Aorta (tissue), 5 donors: ENCODE data around the gene ADAM22. TPM values are rescaled to one million over a fixed set of nuclear protein-coding genes. Genes with fewer than 3 reads are reported as not detected.
"Not testable (repeated sequence)": the region's sequence is repeated elsewhere in the genome, so short reads cannot be mapped to it uniquely, and the experiment has no call there.

Source experiments
- ATAC-seq: fragments of 200-7000 bp; cut with Tn5 transposase; one replicate; pipeline ENCODE4 v1.9.1; 2022; ENCODE audit warnings: moderate library complexity; ENCODE audit not compliant: low FRiP score
- DNase-seq, 2 donors: peaks; one replicate each; pipeline ENCODE4 v3.0.0-alpha.2; 2020
- H3K27ac ChIP-seq, 2 donors: one replicate each; pipeline ENCODE4 v1.5.1; 2013; ENCODE audit warnings: low read length in 2 of 2, mild to moderate bottlenecking in 2 of 2, moderate library complexity in 2 of 2, control low read depth in 1 of 2, inconsistent platforms in 1 of 2, low read depth in 1 of 2
- H3K27me3 ChIP-seq, 2 donors: one replicate each; pipeline ENCODE4 v1.6.1; 2013; ENCODE audit warnings: control low read depth in 1 of 2, low read length in 1 of 2, mild to moderate bottlenecking in 1 of 2, moderate library complexity in 1 of 2; ENCODE audit not compliant: insufficient read depth in 2 of 2, control insufficient read depth in 1 of 2
- H3K36me3 ChIP-seq, 2 donors: one replicate each; pipeline ENCODE4 v1.6.1; 2013; ENCODE audit warnings: control low read depth in 1 of 2, low read length in 1 of 2, mild to moderate bottlenecking in 1 of 2; ENCODE audit not compliant: insufficient read depth in 2 of 2, control insufficient read depth in 1 of 2
- H3K4me1 ChIP-seq, 2 donors: one replicate each; pipeline ENCODE4 v1.6.1; 2013; ENCODE audit warnings: low read length in 2 of 2, control low read depth in 1 of 2, mild to moderate bottlenecking in 1 of 2, moderate library complexity in 1 of 2; ENCODE audit not compliant: insufficient read depth in 2 of 2, control insufficient read depth in 1 of 2
- H3K4me3 ChIP-seq, 2 donors: one replicate each; pipeline ENCODE4 v1.5.1; 2013; ENCODE audit warnings: low read length in 2 of 2, control low read depth in 1 of 2, mild to moderate bottlenecking in 1 of 2
- H3K9me3 ChIP-seq: one replicate; pipeline ENCODE4 v1.6.1; 2013; ENCODE audit warnings: mild to moderate bottlenecking, low read length; ENCODE audit not compliant: control insufficient read depth
- WGBS, 2 donors: extraction: QIAGEN DNeasy Blood & Tissue Kit; methylation state at CpG; one replicate each; pipeline ENCODE4 v1.1.7; 2013; 5-methylcytosine and 5-hydroxymethylcytosine counted together
- intact Hi-C, 2 donors: fragments of 100-400 bp; cut with DNase I; formaldehyde crosslinking; loops; one replicate each; pipeline versions ENCODE4 v1.14.2 to v1.15.0; 2022
- polyA plus RNA-seq, 2 donors: library from polyadenylated mRNA; stranded (reverse); fragments of 200-250 nt; gene quantifications; one replicate each; pipeline ENCODE4 v1.2.3, GENCODE V29; 2013
- total RNA-seq, 2 donors: library from RNA; stranded (reverse); fragmentation: NEBNext Ultra II Directional; extraction: Animal tissue kit (Norgen Biotek cat#: 25700); gene quantifications; one replicate each; pipeline ENCODE4 v1.2.1, GENCODE V29; 2021
- donor health status: healthy with polysubstance abuse.
- donor health status: Bipolar disorder and iron deficiency.
- donor health status: DM: no; HTN: no; CAD: no.
- donor health status: DM: no; HTN: no; CAD: no.
- donor health status: DM: yes; HTN: yes; CAD: no.

ADAM22 gene
- total and polyA plus RNA-seq, 4 donors, result 0.13 to 8.4 (median 3.1) TPM

- Histone ChIP-seq H3K4me1 (no peaks in the 10 kb centered on the region), H3K27me3 (no peaks in the 10 kb centered on the region), H3K27ac (no peak overlapping the region), H3K9me3 (no peaks in the 10 kb centered on the region), H3K4me3 (no peak overlapping the region), H3K36me3 (no peaks in the 10 kb centered on the region)
- DNase-seq (no peak), ATAC-seq (no peak)
- intact Hi-C loops, result no loop called here
- WGBS, 2 donors, result 90 to 93% methylated on average over 4 of the region's 4 CpGs
Measured at GRCh38 chr7:87912121-87912520, 21.9 kb upstream of the ADAM22 start.

GRCh38 chr7:87918740-87919139, 15.3 kb upstream of the ADAM22 start:
- Histone ChIP-seq H3K9me3 (no peaks in the 10 kb centered on the region), H3K4me1 (no peaks in the 10 kb centered on the region), H3K36me3 (no peaks in the 10 kb centered on the region), H3K4me3 (no peak overlapping the region), H3K27ac (no peak overlapping the region), H3K27me3 (no peaks in the 10 kb centered on the region)
- ATAC-seq (no peak), DNase-seq (no peak)
- 81 to 84% methylated on average over 1 of the region's 1 CpG for WGBS, 2 donors
- intact Hi-C loops, result no loop called here

- Histone ChIP-seq H3K4me3 (no peak overlapping the region), H3K4me1 (no peaks in the 10 kb centered on the region), H3K36me3 (no peaks in the 10 kb centered on the region), H3K27me3 (no peaks in the 10 kb centered on the region), H3K9me3 (no peaks in the 10 kb centered on the region), H3K27ac (no peak overlapping the region)
- intact Hi-C loops, result no loop called here
- WGBS, 2 donors, result 88 to 94% methylated on average over 6 of the region's 6 CpGs
- no peak for DNase-seq
- ATAC-seq, result no peak
Measured at GRCh38 chr7:87919875-87920274, 14.2 kb upstream of the ADAM22 start.

DNA sequence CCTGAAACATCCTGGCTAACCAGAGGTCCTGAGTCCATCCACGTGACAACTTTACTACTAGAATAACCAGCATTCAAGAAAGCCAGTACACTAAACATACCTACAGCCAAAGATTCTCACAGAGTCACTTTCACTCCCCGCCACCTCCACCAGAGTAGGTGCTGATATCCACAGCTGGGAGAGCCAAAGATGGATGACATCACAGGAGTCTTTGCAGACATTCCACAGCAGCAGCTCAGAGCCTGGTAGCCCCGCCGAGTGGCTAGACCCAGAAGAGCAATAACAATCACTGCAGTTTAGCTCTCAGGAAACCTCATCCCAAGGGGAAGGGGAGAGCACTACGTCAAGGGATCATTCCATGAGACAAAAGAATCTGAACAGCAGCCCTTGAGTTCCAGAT, 13.5 kb upstream of the ADAM22 start:
- DNase-seq, result no peak
- H3K9me3 ChIP-seq, result no peaks in the 10 kb centered on the region
- H3K4me1 ChIP-seq, result no peaks in the 10 kb centered on the region
- no peak for ATAC-seq
- no peaks in the 10 kb centered on the region for H3K36me3 ChIP-seq
- no peak overlapping the region for H3K4me3 ChIP-seq
- no peaks in the 10 kb centered on the region for H3K27me3 ChIP-seq
- no peak overlapping the region for H3K27ac ChIP-seq
- 61 to 64% methylated on average over 5 of the region's 5 CpGs for WGBS, 2 donors
- intact Hi-C loops, result no loop called here

DNA sequence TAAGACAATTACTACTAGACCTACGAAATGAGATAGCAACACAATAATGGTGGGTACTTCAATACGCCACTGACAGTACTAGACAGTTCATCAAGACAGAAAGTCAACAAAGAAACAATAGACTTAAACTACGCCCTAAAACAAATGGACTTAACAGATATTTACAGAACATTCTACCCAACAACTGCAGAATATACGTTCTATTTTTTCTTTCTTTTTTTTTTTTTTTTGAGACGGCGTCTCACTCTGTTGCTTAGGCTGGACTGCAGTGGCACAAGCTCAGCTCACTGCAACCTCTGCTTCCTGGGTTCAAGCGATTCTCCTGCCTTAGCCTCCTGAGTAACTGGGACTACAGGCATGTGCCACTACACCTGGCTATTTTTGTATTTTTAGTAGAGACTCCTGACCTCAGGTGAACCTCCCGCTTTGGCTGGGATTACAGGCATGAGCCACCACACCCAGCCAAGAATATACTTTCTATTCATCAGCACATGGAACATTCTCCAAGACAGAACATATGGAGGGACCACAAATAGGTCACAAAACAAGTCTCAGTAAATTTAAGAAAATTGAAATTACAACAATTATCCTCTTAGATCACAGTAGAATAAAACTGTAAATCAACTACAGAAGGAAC, 11.2 kb upstream of the ADAM22 start:
- H3K4me3 ChIP-seq, H3K27me3 ChIP-seq, DNase-seq, intact Hi-C loops, H3K36me3 ChIP-seq, H3K4me1 ChIP-seq, H3K27ac ChIP-seq, ATAC-seq, H3K9me3 ChIP-seq: not testable (repeated sequence)
- WGBS, 2 donors, result 94 to 97% methylated on average over 8 of the region's 8 CpGs

DNA sequence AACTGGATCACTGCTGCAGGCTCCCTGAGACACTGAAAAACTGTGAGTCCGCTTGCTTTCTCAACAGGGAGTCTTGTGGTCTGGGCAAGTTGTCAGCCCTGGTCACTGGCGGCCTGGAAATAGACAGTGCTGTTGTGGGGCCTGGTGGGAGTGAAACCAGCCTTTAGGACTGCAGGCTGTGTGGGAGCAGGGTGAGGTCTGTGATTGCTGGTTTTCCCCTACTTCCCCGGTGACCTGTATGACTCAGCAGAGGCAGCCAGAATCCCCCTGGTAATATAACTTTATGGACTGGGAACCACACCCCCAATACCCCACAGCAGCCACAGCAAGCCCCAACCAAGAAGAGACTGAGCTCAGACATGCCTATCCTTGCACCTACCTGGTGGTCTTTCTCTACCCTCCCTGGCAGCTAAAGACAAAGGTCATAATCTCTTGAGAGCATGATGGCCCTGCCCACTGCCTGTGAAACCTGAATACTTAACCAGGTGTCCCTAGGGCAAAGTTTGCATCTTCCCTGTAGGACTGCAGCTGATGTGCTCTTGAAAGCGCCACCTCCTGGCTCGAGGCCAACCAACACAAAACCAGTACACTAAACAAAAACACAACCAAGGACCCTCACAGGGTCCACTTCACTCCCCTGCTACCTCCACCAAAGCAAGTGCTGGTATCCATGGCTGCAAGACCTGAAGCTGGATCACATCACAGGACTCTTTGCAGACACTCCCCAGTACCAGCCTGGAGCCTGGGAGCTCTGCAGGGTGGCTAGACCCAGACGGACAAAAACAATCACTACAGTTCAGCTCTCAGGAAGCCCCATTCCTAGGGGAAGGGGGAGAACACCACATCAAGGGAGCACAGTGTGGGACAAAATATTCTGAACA, 7.2 kb upstream of the ADAM22 start:
- DNase-seq (no peak), ATAC-seq (no peak)
- H3K27ac ChIP-seq, result no peak overlapping the region
- H3K4me1 ChIP-seq, result no peaks in the 10 kb centered on the region
- no peak overlapping the region for H3K4me3 ChIP-seq
- no peaks in the 10 kb centered on the region for H3K36me3 ChIP-seq
- no peaks in the 10 kb centered on the region for H3K27me3 ChIP-seq
- no peaks in the 10 kb centered on the region for H3K9me3 ChIP-seq
- 44 to 50% methylated on average over 6 of the region's 6 CpGs for WGBS, 2 donors
- intact Hi-C loops, result no loop called here

GRCh38 chr7:87933605-87933952, 472 bp upstream of the ADAM22 start:
- Histone ChIP-seq H3K4me3 (peak overlapping the region in 1 of 2 donors; percentile 50), H3K27me3 (no peaks in the 10 kb centered on the region), H3K9me3 (no peaks in the 10 kb centered on the region), H3K36me3 (no peaks in the 10 kb centered on the region), H3K4me1 (no peaks in the 10 kb centered on the region), H3K27ac (no peak overlapping the region)
- 13 to 14% methylated on average over 9 of the region's 9 CpGs for WGBS, 2 donors
- intact Hi-C loops, result no loop called here
- ATAC-seq (no peak), DNase-seq (no peak)

DNA sequence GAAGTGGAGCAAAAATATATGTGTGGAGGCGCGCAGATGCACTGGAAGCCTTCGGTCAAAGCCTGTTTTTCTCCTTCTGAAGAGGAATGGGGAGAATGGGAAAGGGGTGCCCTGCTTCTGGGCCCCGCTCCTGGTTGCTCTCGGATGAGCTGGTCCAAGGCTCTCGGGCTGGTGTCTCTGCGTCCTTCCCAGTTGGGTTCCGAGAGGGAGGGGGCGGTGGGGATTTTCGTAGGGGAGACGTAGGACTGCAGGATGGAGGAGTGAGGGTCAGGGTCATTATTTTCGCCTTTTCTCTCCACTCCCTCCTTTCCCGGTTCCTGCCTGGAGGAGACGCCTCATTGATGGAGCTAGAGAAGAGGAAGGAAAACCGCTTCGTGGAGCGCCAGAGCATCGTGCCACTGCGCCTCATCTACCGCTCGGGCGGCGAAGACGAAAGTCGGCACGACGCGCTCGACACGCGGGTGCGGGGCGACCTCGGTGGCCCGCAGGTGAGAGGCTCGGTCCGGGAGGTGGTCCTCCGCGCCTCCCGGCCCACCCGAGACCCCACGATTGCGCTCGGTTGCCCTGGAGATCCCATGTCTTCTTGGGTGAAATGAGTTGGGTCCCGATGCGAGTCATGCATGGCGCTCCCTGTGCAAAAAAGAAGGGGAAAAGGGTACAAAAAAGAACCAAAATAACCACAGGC, 790 bp downstream of the ADAM22 start:
- Histone ChIP-seq H3K9me3 (no peaks in the 10 kb centered on the region), H3K27me3 (no peaks in the 10 kb centered on the region), H3K4me3 (peak overlapping the region in 1 of 2 donors; percentile 50), H3K27ac (no peak overlapping the region), H3K36me3 (no peaks in the 10 kb centered on the region), H3K4me1 (no peaks in the 10 kb centered on the region)
- WGBS, 2 donors, result 2% methylated on average over 46 to 47 of the region's 47 CpGs
- no peak for DNase-seq
- ATAC-seq, result peak; percentile 53
- intact Hi-C loops, result no loop called here
